ENCODE data around the gene EFNA1.

EFNA1 gene

DNA sequence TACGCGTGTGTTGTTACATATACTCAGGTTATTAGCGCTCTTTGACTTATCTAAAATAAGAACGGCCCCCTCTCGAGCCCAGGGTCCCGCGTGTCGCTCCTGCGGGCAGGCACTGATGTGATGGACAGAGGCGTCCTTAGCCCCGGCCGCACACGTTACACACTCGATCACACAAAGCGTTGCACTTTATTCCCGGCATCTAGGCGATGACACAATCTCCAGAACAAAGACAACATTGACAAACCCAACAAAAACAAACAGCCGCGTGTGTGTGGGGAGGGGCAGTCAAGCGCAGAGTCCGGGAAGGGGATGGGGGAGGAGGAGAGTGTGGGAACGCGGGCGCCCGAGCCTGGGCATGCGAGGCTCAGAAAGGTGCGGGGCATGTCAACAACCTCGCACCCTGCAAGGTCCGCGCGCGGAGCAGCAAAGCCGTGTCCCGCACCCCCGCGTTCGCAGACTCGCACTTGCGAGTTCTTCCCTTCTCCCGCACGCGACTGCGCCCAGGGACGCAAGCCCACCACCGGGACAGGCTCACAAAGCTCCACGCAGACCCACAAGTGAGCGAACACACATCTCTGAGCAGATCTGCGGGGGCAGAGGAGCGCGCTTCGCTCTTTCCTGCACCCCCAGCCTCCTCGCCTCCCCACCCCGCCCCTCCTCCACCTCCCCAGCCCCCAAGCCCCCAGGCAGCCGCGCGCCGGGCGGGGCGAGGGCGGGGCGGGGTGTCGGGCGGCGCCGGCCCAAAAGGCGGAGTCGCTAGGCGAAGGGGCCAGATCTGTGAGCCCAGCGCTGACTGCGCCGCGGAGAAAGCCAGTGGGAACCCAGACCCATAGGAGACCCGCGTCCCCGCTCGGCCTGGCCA, at the start of gene EFNA1:
EFNA1 (plus strand) TSS at position 772 of the 862 bp plus-strand sequence. CDS start 102 bp downstream, outside the sequence.
- in situ Hi-C loops (cut with MboI; ENCODE audit: low sequenced_read_pairs) = no loop called here

- in situ Hi-C loops (cut with MboI; ENCODE audit: low sequenced_read_pairs) = no loop called here
Measured at GRCh38 chr1:155078469-155079209, 49.0 kb upstream of the EFNA1 start, which contains the start of gene EFNA3. Gene EFNA3 (plus strand): TSS chr1:155078837. CDS start chr1:155078942, 105 bp downstream.

- in situ Hi-C loops (cut with MboI; ENCODE audit: low sequenced_read_pairs) = no loop called here
Measured at GRCh38 chr1:155079210-155079486, 48.5 kb upstream of the EFNA1 start.

GRCh38 chr1:155079487-155080311, 48.0 kb upstream of the EFNA1 start:
- in situ Hi-C loops (cut with MboI; ENCODE audit: low sequenced_read_pairs) = no loop called here

GRCh38 chr1:155080312-155081228, 47.1 kb upstream of the EFNA1 start:
- in situ Hi-C loops (cut with MboI; ENCODE audit: low sequenced_read_pairs) = no loop called here

GRCh38 chr1:155081472-155082300, 46.0 kb upstream of the EFNA1 start:
- in situ Hi-C loops (cut with MboI; ENCODE audit: low sequenced_read_pairs) = no loop called here

DNA sequence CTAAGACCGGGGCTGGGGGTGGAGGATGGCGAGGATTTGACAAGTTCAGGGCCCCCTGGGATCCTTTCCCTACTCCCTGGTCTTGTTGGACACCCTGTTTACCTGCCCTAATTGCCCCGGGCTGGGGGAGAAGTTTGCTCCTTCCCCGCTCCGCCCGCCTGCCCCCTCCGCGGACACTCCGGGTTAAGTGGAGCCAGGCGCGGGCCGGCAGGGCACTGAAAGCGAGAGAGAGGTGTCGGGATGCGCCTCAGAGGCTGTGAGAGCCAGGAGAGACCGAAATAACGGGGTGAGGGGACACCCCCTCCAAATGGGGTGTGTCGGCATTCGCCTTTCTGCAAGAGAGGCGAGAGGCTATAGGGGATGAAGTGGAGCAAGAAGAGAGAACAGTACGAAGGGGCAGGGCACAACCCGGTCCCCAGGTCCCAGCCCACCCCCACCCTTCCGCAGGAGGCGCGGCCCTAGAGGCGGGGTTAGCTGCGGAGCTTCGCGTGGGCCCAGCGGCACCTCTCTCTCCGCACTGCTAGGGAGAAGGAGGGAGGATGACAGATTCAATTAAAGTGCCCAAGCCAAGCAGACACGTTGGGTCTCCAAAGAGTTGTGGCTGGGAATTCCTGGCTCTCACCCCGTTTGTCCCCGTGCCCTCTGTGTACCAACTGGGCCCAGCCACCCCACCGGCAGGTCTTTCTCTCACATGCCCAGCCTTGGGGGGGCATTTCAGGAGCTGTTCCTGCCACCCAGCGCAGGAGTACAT, 45.2 kb upstream of the EFNA1 start:
- in situ Hi-C loops (cut with MboI; ENCODE audit: low sequenced_read_pairs) = no loop called here

- in situ Hi-C loops (cut with MboI; ENCODE audit: low sequenced_read_pairs) = no loop called here
Measured at GRCh38 chr1:155083052-155083541, 44.6 kb upstream of the EFNA1 start.

- in situ Hi-C loops (cut with MboI; ENCODE audit: low sequenced_read_pairs) = no loop called here
Measured at GRCh38 chr1:155083865-155084721, 43.6 kb upstream of the EFNA1 start.

- in situ Hi-C loops (cut with MboI; ENCODE audit: low sequenced_read_pairs) = no loop called here
Measured at GRCh38 chr1:155084722-155085503, 42.8 kb upstream of the EFNA1 start.

DNA sequence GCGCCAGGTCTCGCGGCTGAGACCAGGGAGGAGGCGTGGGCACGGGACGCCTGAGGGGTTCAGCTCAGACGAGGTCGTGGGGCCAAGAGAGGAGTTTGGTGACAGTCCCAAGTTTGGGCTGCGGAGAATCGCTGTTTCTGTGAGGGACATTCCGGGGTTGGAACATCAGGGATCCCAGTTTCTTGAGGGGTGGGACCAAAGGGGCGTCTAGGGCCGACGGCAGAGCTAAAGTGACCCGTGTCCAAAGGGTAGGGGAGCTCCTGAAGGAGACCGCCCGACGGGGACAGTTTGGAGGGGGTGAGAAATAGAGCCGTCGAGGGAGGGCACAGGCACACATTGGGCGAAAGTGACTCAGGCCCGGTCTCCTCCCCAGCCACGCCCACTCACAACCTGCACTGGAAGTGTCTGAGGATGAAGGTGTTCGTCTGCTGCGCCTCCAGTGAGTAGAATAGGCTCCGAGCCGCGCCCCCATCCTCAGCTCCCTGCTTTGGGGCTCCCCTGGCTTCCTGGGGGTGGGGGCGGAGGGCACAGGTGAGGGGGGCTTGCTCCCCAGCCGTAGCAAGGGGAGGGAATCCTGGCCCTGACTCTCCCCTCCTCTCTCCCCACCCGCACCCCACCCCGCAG, 42.1 kb upstream of the EFNA1 start:
- in situ Hi-C loops (cut with MboI; ENCODE audit: low sequenced_read_pairs) = no loop called here

- in situ Hi-C loops (cut with MboI; ENCODE audit: low sequenced_read_pairs) = no loop called here
Measured at GRCh38 chr1:155086128-155086741, 41.4 kb upstream of the EFNA1 start.

DNA sequence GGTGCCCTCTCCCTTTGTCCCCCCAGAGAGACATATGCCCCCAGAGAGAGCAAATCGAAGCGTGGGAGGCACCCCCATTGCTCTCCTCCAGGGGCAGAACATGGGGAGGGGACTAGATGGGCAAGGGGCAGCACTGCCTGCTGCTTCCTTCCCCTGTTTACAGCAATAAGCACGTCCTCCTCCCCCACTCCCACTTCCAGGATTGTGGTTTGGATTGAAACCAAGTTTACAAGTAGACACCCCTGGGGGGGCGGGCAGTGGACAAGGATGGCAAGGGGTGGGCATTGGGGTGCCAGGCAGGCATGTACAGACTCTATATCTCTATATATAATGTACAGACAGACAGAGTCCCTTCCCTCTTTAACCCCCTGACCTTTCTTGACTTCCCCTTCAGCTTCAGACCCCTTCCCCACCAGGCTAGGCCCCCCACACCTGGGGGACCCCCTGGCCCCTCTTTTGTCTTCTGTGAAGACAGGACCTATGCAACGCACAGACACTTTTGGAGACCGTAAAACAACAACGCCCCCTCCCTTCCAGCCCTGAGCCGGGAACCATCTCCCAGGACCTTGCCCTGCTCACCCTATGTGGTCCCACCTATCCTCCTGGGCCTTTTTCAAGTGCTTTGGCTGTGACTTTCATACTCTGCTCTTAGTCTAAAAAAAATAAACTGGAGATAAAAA, 40.7 kb upstream of the EFNA1 start:
- in situ Hi-C loops (cut with MboI; ENCODE audit: low sequenced_read_pairs) = no loop called here

DNA sequence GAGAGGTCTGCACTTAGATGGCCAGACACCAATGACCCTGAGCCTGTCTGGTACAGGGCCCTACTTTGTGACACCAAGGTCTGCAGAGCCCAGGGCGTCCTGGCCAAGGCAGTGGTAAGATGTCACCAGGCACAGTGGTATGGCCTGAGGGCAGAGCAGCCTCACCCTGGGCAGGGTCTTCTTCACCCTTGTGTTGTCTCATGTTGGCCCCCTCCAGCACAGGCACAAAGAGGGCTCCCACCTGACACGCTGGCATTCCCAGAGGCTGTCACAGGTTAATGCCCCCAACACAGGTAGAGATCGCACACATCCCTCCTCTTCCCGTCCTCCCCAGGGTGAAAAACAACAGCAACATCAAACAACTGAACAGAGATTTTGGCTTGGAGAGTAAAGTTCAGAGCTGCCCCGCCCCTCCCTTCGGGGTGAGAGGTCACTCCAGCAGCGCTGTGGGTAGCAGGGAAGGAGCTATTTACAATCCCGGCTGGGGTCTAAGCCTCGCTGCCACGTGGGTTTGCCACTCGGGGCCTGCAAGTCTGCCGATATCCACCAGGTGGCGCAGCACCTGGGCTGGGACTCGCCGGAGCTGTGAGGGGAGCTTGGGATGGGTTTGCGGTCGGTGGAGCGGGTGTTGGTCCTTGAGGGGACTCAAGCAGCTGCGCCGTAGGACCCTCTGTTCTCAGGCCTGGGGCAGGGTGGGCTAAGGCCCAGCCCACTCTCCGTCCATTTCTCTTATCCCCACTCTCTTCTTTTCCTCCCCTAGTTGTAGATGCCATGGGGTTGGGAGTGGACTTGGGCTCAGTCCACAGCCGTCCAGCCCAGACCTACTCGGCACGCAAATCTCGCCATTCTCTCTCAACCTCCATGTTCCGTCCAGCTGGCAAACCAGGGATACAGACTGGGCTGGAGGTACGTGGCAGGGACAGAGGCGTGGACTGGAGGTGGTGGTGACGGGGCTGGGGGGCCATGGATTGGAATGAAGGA, 36.3 kb upstream of the EFNA1 start:
- in situ Hi-C loops (cut with MboI; ENCODE audit: low sequenced_read_pairs) = loop anchor here (5.0 kb wide), 1 partner anchor 81 kb away; the partner anchor contains the start of genes KRTCAP2 and TRIM46
